RWPE1 (cell line): ENCODE data around the gene RAB3GAP2.
A peak's percentile ranks its signal among the peaks of the same experiment; 100 is the strongest.
"Not testable (repeated sequence)": the region's sequence is repeated elsewhere in the genome, so short reads cannot be mapped to it uniquely, and the experiment has no call there.

Experiments
- CTCF ChIA-PET: fragments of 350-600 bp; sonication (Branson Sonifier 250); formaldehyde crosslinking; extraction: SDS; loops from one replicate; lab custom pipeline; 2021; lab: Yijun Ruan, JAX
- POLR2A ChIA-PET: fragments of 400-600 bp; formaldehyde crosslinking; extraction: SDS; loops from one replicate; lab custom pipeline; 2020; ENCODE audit warnings: antibody characterized with exemption; ENCODE audit not compliant: low non-redundant PET; lab: Yijun Ruan, JAX
- DNase-seq: peaks from one replicate; pipeline ENCODE4 v3.0.0; 2012; ENCODE audit warnings: low spot score
- H3K27ac ChIP-seq: fragments of 450-650 bp; 2 replicates; pipeline ENCODE4 v1.5.1; 2017
- TF ChIP-seq, protein P1 (sequence below): fragments of 450-650 bp; conservative IDR thresholded peaks from 2 replicates; pipeline ENCODE4 v1.5.1; 2017; ENCODE audit warnings: low read depth, mild to moderate bottlenecking

RAB3GAP2 gene

DNA sequence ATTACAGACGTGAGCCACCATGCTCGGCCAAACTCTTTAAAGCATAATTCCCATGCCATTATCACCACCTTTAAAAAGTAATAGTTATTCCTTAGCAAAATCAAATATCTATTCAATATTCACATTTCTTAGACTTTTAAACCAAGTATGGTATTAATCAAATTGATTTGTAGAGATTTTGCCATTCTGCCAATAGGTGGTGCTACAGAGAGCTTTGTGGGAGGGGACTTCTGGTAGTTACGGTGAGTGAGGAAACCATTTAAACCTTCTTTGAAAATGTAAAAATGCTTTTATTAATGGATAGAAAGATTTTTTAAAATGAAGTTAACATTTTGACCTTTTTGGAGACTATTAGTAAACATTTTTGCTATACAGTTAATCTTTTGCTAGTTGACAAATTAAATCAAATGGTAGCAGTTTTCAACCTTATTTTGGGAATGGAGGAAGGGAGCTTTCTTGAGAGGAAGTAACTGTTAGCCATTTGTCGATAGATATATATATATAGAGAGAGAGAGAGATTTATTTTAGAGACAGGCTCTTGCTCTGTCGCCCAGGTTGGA, 159.0 kb downstream of the RAB3GAP2 start:
- ChIA-PET POLR2A (no interaction called here), CTCF (interaction anchor here (0.7 to 1.6 kb wide), 10 partner anchors 7 to 101 kb away, joined by 3 to 10 read pairs (median 4); no protein-coding TSS in a partner anchor)
- TF ChIP-seq, protein P1, sequence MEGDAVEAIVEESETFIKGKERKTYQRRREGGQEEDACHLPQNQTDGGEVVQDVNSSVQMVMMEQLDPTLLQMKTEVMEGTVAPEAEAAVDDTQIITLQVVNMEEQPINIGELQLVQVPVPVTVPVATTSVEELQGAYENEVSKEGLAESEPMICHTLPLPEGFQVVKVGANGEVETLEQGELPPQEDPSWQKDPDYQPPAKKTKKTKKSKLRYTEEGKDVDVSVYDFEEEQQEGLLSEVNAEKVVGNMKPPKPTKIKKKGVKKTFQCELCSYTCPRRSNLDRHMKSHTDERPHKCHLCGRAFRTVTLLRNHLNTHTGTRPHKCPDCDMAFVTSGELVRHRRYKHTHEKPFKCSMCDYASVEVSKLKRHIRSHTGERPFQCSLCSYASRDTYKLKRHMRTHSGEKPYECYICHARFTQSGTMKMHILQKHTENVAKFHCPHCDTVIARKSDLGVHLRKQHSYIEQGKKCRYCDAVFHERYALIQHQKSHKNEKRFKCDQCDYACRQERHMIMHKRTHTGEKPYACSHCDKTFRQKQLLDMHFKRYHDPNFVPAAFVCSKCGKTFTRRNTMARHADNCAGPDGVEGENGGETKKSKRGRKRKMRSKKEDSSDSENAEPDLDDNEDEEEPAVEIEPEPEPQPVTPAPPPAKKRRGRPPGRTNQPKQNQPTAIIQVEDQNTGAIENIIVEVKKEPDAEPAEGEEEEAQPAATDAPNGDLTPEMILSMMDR, result peak; percentile 52
- H3K27ac ChIP-seq, result no peak overlapping the region
- DNase-seq, result peak; percentile 60

DNA sequence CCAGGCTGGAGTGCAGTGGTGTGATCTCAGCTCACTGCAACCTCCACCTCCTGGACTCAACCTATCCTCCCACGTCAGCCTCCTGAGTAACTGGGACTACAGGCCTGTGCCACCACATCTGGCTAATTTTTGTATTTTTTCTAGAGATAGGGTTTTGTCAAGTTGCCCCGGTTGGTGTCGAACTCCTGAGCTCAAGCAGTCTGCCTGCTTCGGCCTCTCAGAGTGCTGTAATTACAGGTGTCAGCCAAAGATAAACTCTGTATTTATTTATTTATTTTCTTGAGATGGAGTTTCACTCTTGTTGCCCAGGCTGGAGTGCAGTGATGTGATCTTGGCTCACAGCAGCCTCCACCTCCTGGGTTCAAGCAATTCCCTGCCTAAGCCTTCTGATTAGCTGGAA, 159.7 kb downstream of the RAB3GAP2 start:
- DNase-seq, H3K27ac ChIP-seq, POLR2A ChIA-PET: not testable (repeated sequence)
- CTCF ChIA-PET, result interaction anchor here (0.7 to 1.6 kb wide), 8 partner anchors 8 to 1415 kb away, joined by 3 to 10 read pairs (median 3); no protein-coding TSS in a partner anchor

DNA sequence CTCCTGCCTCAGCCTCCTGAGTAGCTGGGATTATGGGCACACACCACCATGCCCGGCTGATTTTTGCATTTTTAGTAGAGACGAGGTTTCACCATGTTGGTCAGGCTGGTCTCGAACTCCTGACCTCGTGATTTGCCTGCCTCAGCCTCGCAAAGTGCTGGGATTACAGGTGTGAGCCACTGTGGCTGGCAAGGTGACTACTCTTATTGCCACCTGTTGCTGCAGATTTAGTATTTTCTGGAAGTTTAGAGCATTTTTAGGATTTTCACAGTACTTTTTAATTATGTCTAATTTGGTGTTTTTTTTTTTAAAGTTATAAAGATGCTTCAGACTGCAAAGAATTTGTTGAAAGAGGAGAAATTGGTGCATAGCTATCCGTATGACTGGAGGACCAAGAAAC, 161.8 kb downstream of the RAB3GAP2 start:
- CTCF ChIA-PET, result interaction anchor here (0.6 to 1.3 kb wide), 2 partner anchors 34 to 86 kb away, joined by 3 read pairs; no protein-coding TSS in a partner anchor
- DNase-seq, POLR2A ChIA-PET, H3K27ac ChIP-seq: not testable (repeated sequence)

DNA sequence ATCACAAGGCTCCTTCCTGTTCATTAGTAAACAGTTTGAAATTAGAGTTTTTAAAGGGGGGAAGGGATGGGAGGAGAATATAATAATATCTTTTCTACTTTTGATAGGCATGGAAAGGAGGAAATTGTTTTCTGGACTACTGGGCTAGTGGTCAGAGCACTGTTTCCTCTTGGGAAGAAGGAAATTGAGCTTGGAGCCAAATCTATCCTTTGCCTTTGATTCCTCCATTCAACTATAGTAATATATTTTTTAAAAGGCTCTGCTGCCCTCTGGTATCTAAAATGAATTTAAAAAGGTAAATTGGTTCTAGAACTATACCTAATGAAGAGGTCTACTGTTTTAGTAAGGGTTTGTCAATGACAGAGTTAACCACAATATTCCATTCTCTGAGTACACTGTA, 172.4 kb downstream of the RAB3GAP2 start:
- POLR2A ChIA-PET, result interaction anchor here (1.0 kb wide), 1 partner anchor 10 kb away, joined by 3 read pairs; the partner anchor contains the start of gene BPNT1

More for the DNA sequence above, 172.4 kb downstream of the RAB3GAP2 start:
- no peak for DNase-seq
- CTCF ChIA-PET, result interaction anchor here (0.6 to 0.8 kb wide), 2 partner anchors 10 to 385 kb away, joined by 3 to 4 read pairs; no protein-coding TSS in a partner anchor
- H3K27ac ChIP-seq, result no peak overlapping the region
- TF ChIP-seq, protein P1, result no peak
